Small intestine (tissue), 7 donors: ENCODE results near the gene EFHD2. TPM values are rescaled to one million over a fixed set of nuclear protein-coding genes. Genes with fewer than 3 reads are reported as not detected.
"Not testable (repeated sequence)": the region's sequence is repeated elsewhere in the genome, so short reads cannot be mapped to it uniquely, and the experiment has no call there.

ENCODE experiments used
- DNase-seq, 2 donors: peaks; one replicate each; pipeline versions ENCODE4 v3.0.0 to v3.0.0-alpha.2; 2013
- FAIRE-seq: peaks from 2 replicates; lab custom pipeline; 2012; peaks lifted over from hg19 to GRCh38; lab: Jason Lieb, UNC
- H3K27ac ChIP-seq, 3 donors: one replicate each; pipeline ENCODE4 v1.5.1; 2013; ENCODE audit warnings: low read length in 2 of 3, mild to moderate bottlenecking in 2 of 3, control low read depth in 1 of 3, inconsistent platforms in 1 of 3, low read depth in 1 of 3, moderate library complexity in 1 of 3
- H3K27me3 ChIP-seq, 3 donors: one replicate each; pipeline ENCODE4 v1.6.1; 2013; ENCODE audit warnings: low read length in 3 of 3, inconsistent platforms in 1 of 3; ENCODE audit not compliant: control insufficient read depth in 3 of 3, insufficient read depth in 3 of 3
- H3K36me3 ChIP-seq, 3 donors: one replicate each; pipeline ENCODE4 v1.6.1; 2013; ENCODE audit warnings: low read length in 3 of 3, inconsistent platforms in 1 of 3, low read depth in 1 of 3, mild to moderate bottlenecking in 1 of 3, moderate library complexity in 1 of 3; ENCODE audit not compliant: control insufficient read depth in 3 of 3, insufficient read depth in 2 of 3
- H3K4me1 ChIP-seq, 3 donors: one replicate each; pipeline ENCODE4 v1.6.1; 2013; ENCODE audit warnings: low read length in 2 of 3, inconsistent platforms in 1 of 3, low read depth in 1 of 3, mild to moderate bottlenecking in 1 of 3, moderate library complexity in 1 of 3; ENCODE audit not compliant: control insufficient read depth in 3 of 3, insufficient read depth in 2 of 3
- H3K4me3 ChIP-seq, 3 donors: one replicate each; pipeline ENCODE4 v1.5.1; 2013; ENCODE audit warnings: low read length in 3 of 3, control low read depth in 1 of 3, inconsistent platforms in 1 of 3, low read depth in 1 of 3, mild to moderate bottlenecking in 1 of 3, moderate library complexity in 1 of 3
- H3K9me3 ChIP-seq, 2 donors: one replicate each; pipeline ENCODE4 v1.6.1; 2013; ENCODE audit warnings: low read depth in 1 of 2, low read length in 1 of 2; ENCODE audit not compliant: control insufficient read depth in 2 of 2, insufficient read depth in 1 of 2
- WGBS, 3 donors: extraction: QIAGEN DNeasy Blood & Tissue Kit; methylation state at CpG; one replicate each; pipeline ENCODE4 v1.1.7; 2013; 5-methylcytosine and 5-hydroxymethylcytosine counted together
- polyA plus RNA-seq, 4 donors: library from polyadenylated mRNA; stranded (reverse) in 3 of 4; unstranded in 1 of 4; fragments of 200-250 nt in 3 of 4; fragments of 120-200 nt in 1 of 4; gene quantifications; one replicate each; pipeline versions ENCODE4 v1.2.1 to v1.2.3, GENCODE V29; 2013
- donor health status: healthy with polysubstance abuse.
- donor health status: control.
- donor health status: control.
- donor health status: Bipolar disorder and iron deficiency.
- donor health status: healthy.

EFHD2 gene
- polyA plus RNA-seq, 4 donors = 61.1 to 149 (median 148) TPM

GRCh38 chr1:15460708-15461095 lies 51.0 kb downstream of the EFHD2 start:
- FAIRE-seq (no peak), DNase-seq (no peak)
- Histone ChIP-seq H3K27ac (no peak overlapping the region), H3K9me3 (no peaks in the 10 kb centered on the region), H3K27me3 (no peaks in the 10 kb centered on the region), H3K4me1 (peaks cover 0 to 22% (median 0%) of the 10 kb centered on the region in 3 donors), H3K36me3 (no peaks in the 10 kb centered on the region), H3K4me3 (no peak overlapping the region)
- 84 to 86% (median 86%) methylated on average over 9 of the region's 9 CpGs for WGBS, 3 donors

- H3K27ac ChIP-seq, H3K4me1 ChIP-seq, H3K9me3 ChIP-seq, H3K4me3 ChIP-seq, FAIRE-seq, H3K27me3 ChIP-seq, H3K36me3 ChIP-seq: not testable (repeated sequence)
- DNase-seq = peak in 1 of 2 donors; percentile 45
- 65 to 79% (median 78%) methylated on average over 9 to 14 of the region's 15 CpGs for WGBS, 3 donors
Observed at GRCh38 chr1:15463064-15463800, 53.5 kb downstream of the EFHD2 start.

- H3K27ac ChIP-seq = peak overlapping the region in 1 of 3 donors; percentile 10
- not testable (repeated sequence) for H3K36me3 ChIP-seq, H3K27me3 ChIP-seq, FAIRE-seq, H3K4me3 ChIP-seq, DNase-seq, H3K9me3 ChIP-seq, H3K4me1 ChIP-seq
- WGBS, 3 donors = 82 to 93% (median 92%) methylated on average over 5 of the region's 5 CpGs
Observed at GRCh38 chr1:15463926-15464322, 54.2 kb downstream of the EFHD2 start.

- no peak overlapping the region for H3K27ac ChIP-seq
- peaks cover 0 to 9% (median 0%) of the 10 kb centered on the region in 3 donors for H3K4me1 ChIP-seq
- H3K9me3 ChIP-seq = no peaks in the 10 kb centered on the region
- H3K4me3 ChIP-seq = no peak overlapping the region
- FAIRE-seq (no peak), DNase-seq (no peak)
- no peaks in the 10 kb centered on the region for H3K27me3 ChIP-seq
- no peaks in the 10 kb centered on the region for H3K36me3 ChIP-seq
- WGBS, 3 donors = 70 to 83% (median 79%) methylated on average over 7 of the region's 7 CpGs
Observed at GRCh38 chr1:15465674-15466073, 56.0 kb downstream of the EFHD2 start.

DNA sequence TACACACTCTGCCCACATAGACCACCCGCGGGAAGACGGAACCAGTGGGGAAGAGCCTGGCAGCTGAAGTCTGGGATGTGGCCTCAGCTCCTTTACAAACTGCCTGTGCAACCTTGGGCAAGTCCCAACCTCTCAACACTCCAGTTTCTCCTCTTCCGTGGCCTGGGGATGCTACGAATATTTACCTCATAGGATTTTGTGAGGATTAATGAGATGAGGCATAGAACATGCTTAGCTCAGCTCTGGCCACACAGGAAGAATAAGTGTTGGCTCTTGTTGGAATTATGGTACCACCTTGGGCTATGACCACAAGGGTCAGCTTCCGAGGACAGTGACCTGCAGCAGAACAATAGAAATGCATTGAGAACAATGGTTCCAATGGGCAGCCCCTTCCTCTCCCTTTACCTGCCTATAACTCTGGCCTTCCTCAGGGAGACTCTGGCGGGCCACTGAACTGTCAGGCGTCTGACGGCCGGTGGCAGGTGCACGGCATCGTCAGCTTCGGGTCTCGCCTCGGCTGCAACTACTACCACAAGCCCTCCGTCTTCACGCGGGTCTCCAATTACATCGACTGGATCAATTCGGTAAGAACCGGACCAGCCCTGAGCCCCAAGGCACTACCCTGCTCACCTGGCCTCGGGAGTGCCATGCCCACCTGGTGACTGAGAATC lies 57.4 kb downstream of the EFHD2 start:
- H3K4me3 ChIP-seq, H3K27ac ChIP-seq, H3K27me3 ChIP-seq, H3K4me1 ChIP-seq, H3K9me3 ChIP-seq, H3K36me3 ChIP-seq, DNase-seq, FAIRE-seq: not testable (repeated sequence)
- 91 to 94% (median 91%) methylated on average over 22 of the region's 22 CpGs for WGBS, 3 donors

DNA sequence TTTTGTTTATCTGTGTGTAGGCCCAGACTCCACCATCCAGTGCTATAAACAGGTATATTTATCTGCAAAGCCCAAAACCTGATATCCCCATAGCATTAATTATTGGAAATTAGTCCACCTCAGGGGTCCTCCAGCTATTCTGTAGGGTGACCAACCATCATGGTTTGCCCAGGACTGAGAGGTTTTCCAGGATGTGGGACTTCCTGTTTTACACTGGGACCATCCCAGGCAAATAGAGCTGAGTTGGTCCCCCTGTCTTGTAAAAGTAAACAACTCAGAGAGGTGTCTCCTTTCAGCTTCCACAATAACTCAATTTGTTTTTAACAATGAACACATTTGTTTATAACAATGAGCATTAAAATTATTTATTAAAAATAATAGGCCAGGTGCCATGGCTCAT lies 58.5 kb downstream of the EFHD2 start:
- Histone ChIP-seq H3K27me3 (no peaks in the 10 kb centered on the region), H3K9me3 (no peaks in the 10 kb centered on the region), H3K4me3 (no peak overlapping the region), H3K36me3 (no peaks in the 10 kb centered on the region), H3K4me1 (peaks cover 0 to 9% (median 0%) of the 10 kb centered on the region in 3 donors), H3K27ac (no peak overlapping the region)
- FAIRE-seq = no peak
- DNase-seq = no peak

- Histone ChIP-seq H3K4me1 (peaks cover 0 to 4% (median 0%) of the 10 kb centered on the region in 3 donors), H3K36me3 (no peaks in the 10 kb centered on the region), H3K27ac (no peak overlapping the region), H3K9me3 (no peaks in the 10 kb centered on the region), H3K27me3 (no peaks in the 10 kb centered on the region), H3K4me3 (no peak overlapping the region)
- WGBS, 3 donors = 39 to 57% (median 45%) methylated on average over 3 of the region's 3 CpGs
- no peak for FAIRE-seq
- DNase-seq = no peak
Observed at GRCh38 chr1:15469361-15469760, 59.7 kb downstream of the EFHD2 start.

GRCh38 chr1:15469821-15470448 lies 60.2 kb downstream of the EFHD2 start:
- not testable (repeated sequence) for DNase-seq, H3K4me1 ChIP-seq, H3K9me3 ChIP-seq, H3K27me3 ChIP-seq, H3K27ac ChIP-seq, FAIRE-seq, H3K36me3 ChIP-seq, H3K4me3 ChIP-seq
- WGBS, 3 donors = 78 to 90% (median 79%) methylated on average over 9 of the region's 9 CpGs
